Smooth muscle cell (in vitro differentiated cells): ENCODE measurements around the gene SLC51A. TPM values are rescaled to one million over a fixed set of nuclear protein-coding genes. Genes with fewer than 3 reads are reported as not detected.

Experiments used
- DNase-seq: peaks from one replicate; lab custom pipeline; 2025; ENCODE audit not compliant: unreplicated experiment; lab: John Stamatoyannopoulos, UW
- H2AFZ ChIP-seq: fragments of 200-600 bp; sonication (generic); 2 replicates; pipeline ENCODE4 v1.6.0; 2016; ENCODE audit warnings: antibody characterized with exemption, low read depth, mild to moderate bottlenecking
- H3F3A ChIP-seq: fragments of 200-600 bp; sonication (generic); 2 replicates; pipeline ENCODE4 v1.6.0; 2017; ENCODE audit warnings: antibody characterized with exemption, low read depth
- H3K27ac ChIP-seq: fragments of 200-600 bp; sonication (generic); 2 replicates; pipeline ENCODE4 v1.5.1; 2016; ENCODE audit warnings: low read depth, mild to moderate bottlenecking
- H3K27me3 ChIP-seq: fragments of 200-600 bp; sonication (generic); 2 replicates; pipeline ENCODE4 v1.6.1; 2016; ENCODE audit warnings: low read depth, mild to moderate bottlenecking
- H3K36me3 ChIP-seq: fragments of 200-600 bp; sonication (generic); 2 replicates; pipeline ENCODE4 v1.5.1; 2016; ENCODE audit warnings: low read depth
- H3K4me1 ChIP-seq: fragments of 200-600 bp; sonication (generic); 2 replicates; pipeline ENCODE4 v1.5.1; 2016; ENCODE audit warnings: low read depth
- H3K4me2 ChIP-seq: fragments of 200-600 bp; sonication (generic); 2 replicates; pipeline ENCODE4 v1.6.0; 2016; ENCODE audit warnings: mild to moderate bottlenecking
- H3K4me3 ChIP-seq: fragments of 200-600 bp; sonication (generic); 2 replicates; pipeline ENCODE4 v1.5.1; 2016; ENCODE audit warnings: mild to moderate bottlenecking
- H3K79me2 ChIP-seq: fragments of 200-600 bp; sonication (generic); 2 replicates; pipeline ENCODE4 v1.6.0; 2016; ENCODE audit warnings: low read depth, mild to moderate bottlenecking
- H3K9ac ChIP-seq: fragments of 200-600 bp; sonication (generic); 2 replicates; pipeline ENCODE4 v1.6.0; 2016; ENCODE audit warnings: low read depth
- H3K9me3 ChIP-seq: fragments of 200-600 bp; sonication (generic); replicated peaks from 2 replicates; pipeline ENCODE4 v1.5.1; 2016; ENCODE audit warnings: low read depth
- H4K20me1 ChIP-seq: fragments of 200-600 bp; sonication (generic); 2 replicates; pipeline ENCODE4 v1.6.0; 2016; ENCODE audit warnings: low read depth
- WGBS: methylation state at CpG from one replicate; pipeline ENCODE4 v1.1.7; 2016; ENCODE audit warnings: low lambda C conversion rate; 5-methylcytosine and 5-hydroxymethylcytosine counted together
- polyA plus RNA-seq: library from polyadenylated mRNA; unstranded; fragments of >200 nt; fragmentation: Nextera tagmentation; extraction: Ambion mirVana; gene quantifications from 2 replicates; pipeline ENCODE4 v1.2.1, GENCODE V29; 2016
- total RNA-seq: library from RNA; depleted of rRNA; stranded (reverse); fragments of >200 nt; gene quantifications from 2 replicates; pipeline ENCODE4 v1.2.3, GENCODE V29; 2014
- TF ChIP-seq, protein P1 (sequence below): fragments of 200-600 bp; sonication (generic); IDR thresholded peaks from 2 replicates; pipeline ENCODE4 v1.5.1; 2017; ENCODE audit warnings: borderline replicate concordance, mild to moderate bottlenecking, antibody characterized with exemption; ENCODE audit not compliant: insufficient read depth, poor library complexity, severe bottlenecking

Gene SLC51A
- total and polyA plus RNA-seq, 2 experiments from 2014 or later, result 1.8 TPM; not detected in 1

DNA sequence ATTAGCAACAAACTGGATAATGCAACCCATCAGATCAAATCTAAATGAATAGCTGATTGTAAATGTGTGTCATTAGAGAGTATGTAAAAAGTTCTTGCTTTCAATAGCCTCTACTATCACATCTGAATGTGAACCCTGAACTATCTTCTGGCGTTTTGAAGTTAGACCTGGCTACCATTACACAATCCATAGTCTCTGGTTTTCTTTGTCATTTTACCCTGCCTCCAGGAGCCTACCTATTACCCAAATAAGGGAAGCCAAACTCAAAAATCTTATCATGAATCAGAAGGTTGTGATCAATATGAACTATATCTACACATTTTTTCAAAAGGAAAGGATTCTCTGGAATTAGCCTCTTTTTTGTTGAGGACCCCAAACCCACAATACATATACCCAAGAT lies 39.4 kb downstream of the SLC51A start:
- TF ChIP-seq, protein P1, sequence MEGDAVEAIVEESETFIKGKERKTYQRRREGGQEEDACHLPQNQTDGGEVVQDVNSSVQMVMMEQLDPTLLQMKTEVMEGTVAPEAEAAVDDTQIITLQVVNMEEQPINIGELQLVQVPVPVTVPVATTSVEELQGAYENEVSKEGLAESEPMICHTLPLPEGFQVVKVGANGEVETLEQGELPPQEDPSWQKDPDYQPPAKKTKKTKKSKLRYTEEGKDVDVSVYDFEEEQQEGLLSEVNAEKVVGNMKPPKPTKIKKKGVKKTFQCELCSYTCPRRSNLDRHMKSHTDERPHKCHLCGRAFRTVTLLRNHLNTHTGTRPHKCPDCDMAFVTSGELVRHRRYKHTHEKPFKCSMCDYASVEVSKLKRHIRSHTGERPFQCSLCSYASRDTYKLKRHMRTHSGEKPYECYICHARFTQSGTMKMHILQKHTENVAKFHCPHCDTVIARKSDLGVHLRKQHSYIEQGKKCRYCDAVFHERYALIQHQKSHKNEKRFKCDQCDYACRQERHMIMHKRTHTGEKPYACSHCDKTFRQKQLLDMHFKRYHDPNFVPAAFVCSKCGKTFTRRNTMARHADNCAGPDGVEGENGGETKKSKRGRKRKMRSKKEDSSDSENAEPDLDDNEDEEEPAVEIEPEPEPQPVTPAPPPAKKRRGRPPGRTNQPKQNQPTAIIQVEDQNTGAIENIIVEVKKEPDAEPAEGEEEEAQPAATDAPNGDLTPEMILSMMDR, result no peak
- Histone ChIP-seq H3F3A (peaks cover 2% of the 10 kb centered on the region), H3K4me2 (no peak overlapping the region), H3K79me2 (peaks cover 31% of the 10 kb centered on the region), H3K9ac (no peak overlapping the region), H3K27ac (no peak overlapping the region), H3K9me3 (no peaks in the 10 kb centered on the region), H2AFZ (no peak overlapping the region), H3K4me3 (no peak overlapping the region), H3K36me3 (peaks cover 1% of the 10 kb centered on the region), H4K20me1 (peaks cover 34% of the 10 kb centered on the region), H3K4me1 (no peaks in the 10 kb centered on the region), H3K27me3 (no peaks in the 10 kb centered on the region)
- no peak for DNase-seq
- 94% methylated on average over 1 of the region's 1 CpG for WGBS

DNA sequence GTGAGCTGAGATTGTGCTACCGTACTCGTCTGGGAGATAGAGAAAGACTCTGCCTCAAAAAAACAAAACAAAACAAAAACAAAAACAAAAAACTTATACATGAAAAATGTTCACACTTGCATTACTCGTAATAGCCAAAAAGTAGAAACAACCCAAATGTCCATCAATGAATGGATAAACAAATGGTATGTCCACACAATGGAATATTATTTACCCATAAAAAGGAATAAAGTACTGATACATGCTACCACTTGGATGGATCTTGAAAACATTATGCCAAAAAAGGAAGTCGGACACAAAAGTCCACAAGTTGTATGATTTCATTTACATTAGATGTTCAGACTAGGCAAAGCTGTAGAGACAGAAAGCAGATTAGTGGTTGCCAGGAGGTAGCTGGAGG lies 44.5 kb downstream of the SLC51A start:
- H3F3A ChIP-seq, result peaks cover 2% of the 10 kb centered on the region
- no peaks in the 10 kb centered on the region for H3K27me3 ChIP-seq
- H2AFZ ChIP-seq, result no peak overlapping the region
- no peak for DNase-seq
- TF ChIP-seq, protein P1, result no peak
- H3K4me2 ChIP-seq, result no peak overlapping the region
- no peaks in the 10 kb centered on the region for H3K4me1 ChIP-seq
- no peak overlapping the region for H3K9ac ChIP-seq
- H4K20me1 ChIP-seq, result peaks cover 42% of the 10 kb centered on the region
- 96% methylated on average over 4 of the region's 4 CpGs for WGBS
- no peak overlapping the region for H3K27ac ChIP-seq
- no peaks in the 10 kb centered on the region for H3K9me3 ChIP-seq
- H3K4me3 ChIP-seq, result no peak overlapping the region
- H3K79me2 ChIP-seq, result peaks cover 50% of the 10 kb centered on the region
- H3K36me3 ChIP-seq, result peaks cover 4% of the 10 kb centered on the region

DNA sequence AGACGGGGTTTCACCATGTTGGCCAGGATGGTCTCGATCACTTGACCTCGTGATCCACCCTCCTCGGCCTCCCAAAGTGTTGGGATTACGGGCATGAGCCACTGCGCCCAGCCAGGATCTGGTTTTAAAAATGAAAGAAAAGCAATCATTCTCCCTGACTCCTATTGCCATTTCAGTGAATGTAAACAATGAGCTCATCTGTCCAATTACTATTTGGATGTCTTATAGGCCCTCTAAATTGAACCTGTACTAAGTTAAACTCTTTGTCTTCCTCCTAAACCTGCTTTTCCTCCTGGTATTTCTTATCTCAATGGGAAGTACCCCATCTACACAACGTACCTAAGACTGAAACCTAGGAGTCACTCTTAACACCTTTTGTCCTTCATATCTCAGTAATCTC lies 47.5 kb downstream of the SLC51A start:
- Histone ChIP-seq H3K27ac (no peak overlapping the region), H3K27me3 (no peaks in the 10 kb centered on the region), H3K9ac (no peak overlapping the region), H3K4me3 (no peak overlapping the region), H3K79me2 (peaks cover 49% of the 10 kb centered on the region), H4K20me1 (peaks cover 44% of the 10 kb centered on the region), H3K36me3 (peaks cover 4% of the 10 kb centered on the region), H3K4me1 (no peaks in the 10 kb centered on the region), H3K4me2 (no peak overlapping the region), H3F3A (no peaks in the 10 kb centered on the region), H3K9me3 (no peaks in the 10 kb centered on the region), H2AFZ (no peak overlapping the region)
- 95% methylated on average over 7 of the region's 7 CpGs for WGBS
- DNase-seq, result no peak
- TF ChIP-seq, protein P1, result no peak
